ENCODE data around the gene RBM45. TPM values are rescaled to one million over a fixed set of nuclear protein-coding genes. Genes with fewer than 3 reads are reported as not detected.

The RBM45 gene
- total and polyA plus RNA-seq, 11 donors, result 3.8 to 11.2 (median 6.8) TPM

DNA sequence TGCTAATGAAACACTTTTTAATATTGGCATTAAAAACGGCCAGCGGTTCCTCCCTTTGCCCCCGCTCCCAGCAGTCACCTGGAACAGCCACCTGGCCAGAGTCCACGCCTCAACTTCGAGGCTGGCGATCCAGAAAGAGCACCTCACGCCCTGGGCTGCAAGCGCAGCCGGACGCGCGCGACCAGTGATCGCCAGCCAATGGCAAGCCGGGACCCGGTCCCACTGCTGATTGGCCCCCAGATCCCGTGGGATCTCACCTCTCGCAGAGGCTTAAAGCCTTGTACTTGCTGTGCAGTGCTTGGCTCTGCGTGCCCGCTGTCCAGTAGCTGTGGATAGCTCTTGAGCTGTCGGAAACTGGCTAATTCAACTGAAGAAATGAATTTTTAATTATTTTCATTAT lies 4.1 kb upstream of the RBM45 start:
- DNase-seq (no peak), ATAC-seq (no peak)
- no peak overlapping the region for H3K4me3 ChIP-seq
- no peak overlapping the region for H3K27ac ChIP-seq
- H3K36me3 ChIP-seq, result no peaks in the 10 kb centered on the region
- 84 to 91% (median 86%) methylated on average over 21 of the region's 21 CpGs for WGBS, 4 donors
- H3K9me3 ChIP-seq, result no peaks in the 10 kb centered on the region
- H3K27me3 ChIP-seq, result no peaks in the 10 kb centered on the region
- intact Hi-C loops (cut with DNase I), result no loop called here
- TF ChIP-seq POLR2A (IDR thresholded peaks at IDR 0.05) (no peak), CTCF (IDR thresholded peaks at IDR 0.05) (no peak)
- H3K4me1 ChIP-seq, result peaks cover 0 to 10% (median 4%) of the 10 kb centered on the region in 12 donors

DNA sequence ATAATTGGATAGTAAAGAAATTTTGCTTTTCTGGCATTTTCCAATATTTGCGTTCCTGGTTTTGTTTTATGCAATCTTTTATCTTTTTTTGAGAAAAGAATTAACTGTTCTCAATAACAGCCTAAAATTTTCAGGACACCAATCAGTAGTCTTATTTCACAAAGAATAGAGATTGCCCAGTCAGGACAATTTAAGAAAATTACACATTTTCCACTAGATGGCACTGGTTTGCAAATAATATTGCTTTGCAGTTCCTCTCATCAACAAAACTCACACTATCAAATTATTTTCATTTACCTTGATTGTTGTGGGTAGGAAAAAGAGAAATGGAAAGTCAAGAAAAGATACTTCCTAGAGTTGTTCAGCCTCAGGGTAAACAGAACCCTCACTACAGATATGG lies 2.4 kb upstream of the RBM45 start:
- Histone ChIP-seq H3K36me3 (no peaks in the 10 kb centered on the region), H3K27ac (no peak overlapping the region), H3K4me3 (no peak overlapping the region), H3K4me1 (peaks cover 0 to 21% (median 10%) of the 10 kb centered on the region in 12 donors), H3K9me3 (no peaks in the 10 kb centered on the region), H3K27me3 (no peaks in the 10 kb centered on the region)
- DNase-seq (no peak), ATAC-seq (no peak)
- intact Hi-C loops (cut with DNase I), result loop anchor here in 7 of 10 donors (2.0 to 10.0 kb wide), 10 partner anchors 162 to 415 kb away; no protein-coding TSS in a partner anchor
- WGBS, 4 donors, result 5 to 12% (median 7%) methylated on average over 1 of the region's 1 CpG
- peak; percentile 25 to 67 (median 52) for TF ChIP-seq CTCF (IDR thresholded peaks at IDR 0.05)
- TF ChIP-seq POLR2A (IDR thresholded peaks at IDR 0.05), result no peak

DNA sequence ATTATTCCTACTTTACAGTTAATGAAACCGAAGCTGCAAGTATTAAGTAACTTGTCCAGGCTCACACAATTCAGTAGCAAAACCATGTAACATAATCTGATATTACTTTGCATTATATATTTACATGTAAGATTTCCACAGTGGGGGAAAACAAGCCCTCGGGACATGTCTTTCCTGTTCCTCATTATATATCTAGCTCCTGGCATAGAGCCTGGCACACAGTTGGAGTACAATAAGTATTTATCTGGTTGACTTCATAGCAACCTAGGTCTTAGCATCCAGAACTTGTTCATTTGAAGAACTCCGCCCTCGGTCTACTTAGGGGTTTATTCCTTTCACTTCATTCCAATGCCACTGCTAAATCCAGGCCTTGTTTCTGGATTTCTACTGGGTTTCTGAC lies 1.6 kb upstream of the RBM45 start:
- TF ChIP-seq CTCF (IDR thresholded peaks at IDR 0.05) (no peak), POLR2A (IDR thresholded peaks at IDR 0.05) (no peak)
- DNase-seq (no peak), ATAC-seq (no peak)
- Histone ChIP-seq H3K4me3 (no peak overlapping the region), H3K27me3 (no peaks in the 10 kb centered on the region), H3K27ac (no peak overlapping the region), H3K36me3 (peaks cover 0 to 2% (median 0%) of the 10 kb centered on the region in 9 donors), H3K4me1 (peaks cover 0 to 26% (median 10%) of the 10 kb centered on the region in 12 donors), H3K9me3 (no peaks in the 10 kb centered on the region)
- intact Hi-C loops (cut with DNase I), result loop anchor here in 7 of 10 donors (2.0 to 10.0 kb wide), 10 partner anchors 162 to 414 kb away; no protein-coding TSS in a partner anchor
- WGBS, 4 donors, result 80 to 88% (median 88%) methylated on average over 4 of the region's 4 CpGs

- no peak for DNase-seq
- WGBS, 4 donors, result 97 to 100% (median 100%) methylated on average over 1 of the region's 1 CpG
- Histone ChIP-seq H3K27me3 (no peaks in the 10 kb centered on the region), H3K4me3 (peak overlapping the region in 7 of 12 donors; percentile 64 to 98 (median 93)), H3K27ac (peak overlapping the region in 5 of 12 donors; percentile 70 to 83 (median 79)), H3K9me3 (no peaks in the 10 kb centered on the region), H3K4me1 (peaks cover 0 to 26% (median 10%) of the 10 kb centered on the region in 12 donors), H3K36me3 (peaks cover 0 to 12% (median 6%) of the 10 kb centered on the region in 9 donors)
- ATAC-seq, result no peak
- intact Hi-C loops (cut with DNase I), result loop anchor here in 8 of 10 donors (2.0 to 10.0 kb wide), 10 partner anchors 161 to 413 kb away; no protein-coding TSS in a partner anchor
- no peak for TF ChIP-seq POLR2A (IDR thresholded peaks at IDR 0.05)
- TF ChIP-seq CTCF (IDR thresholded peaks at IDR 0.05), result no peak
Measured at GRCh38 chr2:178111743-178112142, 494 bp upstream of the RBM45 start.

All from heart left ventricle (tissue), 16 donors.